ENCODE measurements around the gene HSPBAP1. TPM values are rescaled to one million over a fixed set of nuclear protein-coding genes. Genes with fewer than 3 reads are reported as not detected.
A peak's percentile ranks its signal among the peaks of the same experiment; 100 is the strongest.

HSPBAP1 gene, protein sequence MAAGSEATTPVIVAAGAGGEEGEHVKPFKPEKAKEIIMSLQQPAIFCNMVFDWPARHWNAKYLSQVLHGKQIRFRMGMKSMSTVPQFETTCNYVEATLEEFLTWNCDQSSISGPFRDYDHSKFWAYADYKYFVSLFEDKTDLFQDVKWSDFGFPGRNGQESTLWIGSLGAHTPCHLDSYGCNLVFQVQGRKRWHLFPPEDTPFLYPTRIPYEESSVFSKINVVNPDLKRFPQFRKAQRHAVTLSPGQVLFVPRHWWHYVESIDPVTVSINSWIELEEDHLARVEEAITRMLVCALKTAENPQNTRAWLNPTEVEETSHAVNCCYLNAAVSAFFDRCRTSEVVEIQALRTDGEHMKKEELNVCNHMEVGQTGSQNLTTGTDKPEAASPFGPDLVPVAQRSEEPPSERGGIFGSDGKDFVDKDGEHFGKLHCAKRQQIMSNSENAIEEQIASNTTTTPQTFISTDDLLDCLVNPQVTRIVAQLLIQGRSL
- 6.4 and 13.4 TPM in 2 replicates for total RNA-seq (2014; rRNA removed)
- Bru-seq, nascent RNA = percentile 68 among the genes with signal in this experiment
- BruChase-seq, experiment 1, labeled RNA remaining after a 6-hour chase = percentile 60 among the genes with signal in this experiment
- BruChase-seq, experiment 2, labeled RNA remaining after a 2-hour chase = percentile 69 among the genes with signal in this experiment
- long read RNA-seq, transcript HSPBAP1-201 (8 exons, 1,953 nt) = major isoform, 17 of 31 reads
- long read RNA-seq, partial matches to known transcripts = 4 of 31 reads
- long read RNA-seq, other reads (novel, unspliced or antisense) = 10 of 31 reads

DNA sequence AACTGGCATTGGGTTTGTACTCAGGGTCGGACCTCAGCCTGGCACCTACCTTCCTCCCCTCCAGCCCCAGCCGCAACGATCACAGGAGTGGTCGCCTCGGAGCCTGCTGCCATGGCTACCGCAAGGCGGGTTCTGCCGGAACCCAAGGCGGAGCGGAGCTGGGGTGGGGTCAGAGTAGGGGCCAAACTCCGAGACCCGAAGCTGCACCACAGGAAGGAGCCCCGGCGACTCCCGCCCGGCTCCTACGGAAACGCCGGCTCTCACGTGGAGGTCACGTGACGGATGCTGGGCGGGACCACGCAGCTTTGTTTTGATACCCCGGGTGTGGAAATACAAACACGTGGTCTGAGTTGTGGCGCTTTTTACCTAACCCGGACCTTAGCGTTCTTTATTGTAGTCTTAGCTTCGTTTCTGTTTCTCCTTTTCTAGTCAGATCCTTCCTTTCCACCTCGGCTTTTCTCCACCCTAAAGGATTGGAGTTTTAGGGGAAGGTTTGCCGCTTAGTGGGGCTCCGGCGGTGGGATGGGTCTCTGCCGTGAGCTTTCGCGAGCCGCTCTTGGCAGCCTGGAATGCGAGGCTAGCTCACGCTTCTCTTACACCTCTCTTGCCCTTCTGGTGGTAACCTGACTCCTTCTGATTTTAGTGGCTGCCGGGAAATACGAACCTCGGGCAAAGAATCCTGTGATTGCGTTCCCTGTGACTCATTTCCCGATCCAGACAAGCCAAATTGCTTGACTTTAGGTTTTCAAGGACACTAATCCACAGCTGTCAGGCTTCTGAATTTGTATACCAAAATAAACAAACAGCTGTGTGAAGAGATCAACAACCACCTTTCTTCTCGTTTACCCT is at the start of gene HSPBAP1:
HSPBAP1 (minus strand) TSS at position 264 of the 849 bp plus-strand sequence; CDS start at position 113, 151 bp downstream.
- Histone ChIP-seq H3K4me3 (ENCODE audit: low read length) (peak within 1 kb of the TSS; percentile 81), H3K9ac (ENCODE audit: low read length) (peak within 1 kb of the TSS; percentile 82), H3K4me1 (ENCODE audit: insufficient read depth, low read length) (peaks cover 33% of the 10 kb centered on the region), H3K9me3 (ENCODE audit: low read length) (no peaks in the 10 kb centered on the region), H3K9me2 (replicated peaks; ENCODE audit: low read length) (no peaks in the 10 kb centered on the region), H3K36me3 (ENCODE audit: low read depth, low read length) (no peaks in the 10 kb centered on the region), H4K20me1 (ENCODE audit: low read length) (no peaks in the 10 kb centered on the region; the same call in 1 of the 2 replicates), H3K27ac (ENCODE audit: low read length) (peak within 1 kb of the TSS; percentile 89), H3K79me2 (ENCODE audit: low read length) (peaks cover 24% of the 10 kb centered on the region), H3K4me2 (ENCODE audit: low read length) (peak within 1 kb of the TSS; percentile 99), H3F3A (ENCODE audit: low read length, unreplicated experiment) (no peaks in the 10 kb centered on the region), H2AFZ (ENCODE audit: low read length) (peak within 1 kb of the TSS; percentile 87), H3K27me3 (ENCODE audit: low read length) (no peaks in the 10 kb centered on the region)
- CTCF ChIA-PET = no interaction called here
- TSS peak; percentile 53 for BruUV-seq (replicated peaks)
- TF ChIP-seq CTCF (conservative IDR thresholded peaks at IDR 0.05; ENCODE audit: low read depth, low read length) (no peak), EZH2 (IDR thresholded peaks at IDR 0.05; ENCODE audit: low read length, unreplicated experiment) (no peak), EZH2phosphoT487 (IDR thresholded peaks at IDR 0.05; ENCODE audit: borderline replicate concordance, low read length) (no peak)
- ATAC-seq = peak; percentile 65
- peak; percentile 95 for DNase-seq
- intact Hi-C loops (cut with micrococcal nuclease) = loop anchor here (2.0 to 5.0 kb wide), 4 partner anchors 17 to 231 kb away; partner anchors contain the start of genes DTX3L, PARP14 and PARP9
- POLR2A ChIA-PET (ENCODE audit: unreplicated experiment) = interaction anchor here (0.6 kb wide), 3 partner anchors 48 to 1938 kb away, joined by 3 to 5 read pairs (median 4); no protein-coding TSS in a partner anchor

DNA sequence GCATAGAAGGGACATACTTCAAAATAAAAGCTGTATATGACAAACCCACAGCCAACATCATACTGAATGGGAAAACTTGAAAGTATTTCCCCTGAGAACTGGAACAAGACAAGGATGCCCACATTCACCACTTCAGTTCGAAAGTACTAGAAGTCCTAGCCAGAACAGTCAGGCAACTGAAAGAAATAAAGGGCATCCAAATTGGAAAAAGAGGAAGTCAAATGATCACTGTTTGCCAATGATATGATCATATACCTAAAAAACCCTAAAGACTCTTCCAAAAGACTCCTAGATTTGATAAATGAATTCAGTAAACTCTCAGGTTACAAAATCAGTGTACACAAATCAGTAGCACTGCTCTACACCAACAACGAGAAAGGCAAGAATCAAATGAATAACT is 42.0 kb upstream of the HSPBAP1 start:
- intact Hi-C loops (cut with micrococcal nuclease) = no loop called here
- no peaks in the 10 kb centered on the region for H3K9me3 ChIP-seq (ENCODE audit: low read length)
- no peaks in the 10 kb centered on the region for H3K4me1 ChIP-seq (ENCODE audit: insufficient read depth, low read length)
- CTCF ChIA-PET = no interaction called here
- H3K79me2 ChIP-seq (ENCODE audit: low read length) = no peaks in the 10 kb centered on the region
- no peaks in the 10 kb centered on the region for H4K20me1 ChIP-seq (ENCODE audit: low read length)
- H3K9ac ChIP-seq (ENCODE audit: low read length) = no peak overlapping the region
- ATAC-seq = no peak
- no peak overlapping the region for H2AFZ ChIP-seq (ENCODE audit: low read length)
- H3K9me2 ChIP-seq (replicated peaks; ENCODE audit: low read length) = no peaks in the 10 kb centered on the region
- no peak for DNase-seq
- no peaks in the 10 kb centered on the region for H3K27me3 ChIP-seq (ENCODE audit: low read length)
- no TSS peak for BruUV-seq (replicated peaks)
- no peaks in the 10 kb centered on the region for H3F3A ChIP-seq (ENCODE audit: low read length, unreplicated experiment)
- TF ChIP-seq EZH2 (IDR thresholded peaks at IDR 0.05; ENCODE audit: low read length, unreplicated experiment) (no peak), EZH2phosphoT487 (IDR thresholded peaks at IDR 0.05; ENCODE audit: borderline replicate concordance, low read length) (no peak), CTCF (conservative IDR thresholded peaks at IDR 0.05; ENCODE audit: low read depth, low read length) (no peak)
- H3K36me3 ChIP-seq (ENCODE audit: low read depth, low read length) = 0 out of 2 replicates have a peak, but pooled peaks cover 3% of the 10 kb centered on the region
- POLR2A ChIA-PET (ENCODE audit: unreplicated experiment) = no interaction called here
- H3K4me2 ChIP-seq (ENCODE audit: low read length) = no peak overlapping the region
- no peak overlapping the region for H3K27ac ChIP-seq (ENCODE audit: low read length)
- no peak overlapping the region for H3K4me3 ChIP-seq (ENCODE audit: low read length)

All from PC-3 (cell line).